ENCODE measurements around the gene MTTP.

The MTTP gene

GRCh38 chr4:99540277-99540939 lies 34.2 kb upstream of the MTTP start:
- DNase-seq (ENCODE audit: low read depth): no peak
- no peak for TF ChIP-seq CTCF (IDR thresholded peaks at IDR 0.05; ENCODE audit: insufficient read depth, low read depth, low read length, missing control alignments)
- no peak overlapping the region for H3K4me3 ChIP-seq (ENCODE audit: low read length)

- H3K4me3 ChIP-seq (ENCODE audit: low read length): no peak overlapping the region
- TF ChIP-seq CTCF (IDR thresholded peaks at IDR 0.05; ENCODE audit: insufficient read depth, low read depth, low read length, missing control alignments): no peak
- DNase-seq (ENCODE audit: low read depth): no peak
These were observed 21.8 kb upstream of the MTTP start for GRCh38 chr4:99552872-99553271.

- H3K4me3 ChIP-seq (ENCODE audit: low read length): peak within 1 kb of the TSS; percentile 84
- TF ChIP-seq CTCF (IDR thresholded peaks at IDR 0.05; ENCODE audit: insufficient read depth, low read depth, low read length, missing control alignments): no peak
- DNase-seq (ENCODE audit: low read depth): peak; percentile 99
These were observed 11.1 kb upstream of the MTTP start, which contains the start of gene TRMT10A for GRCh38 chr4:99563310-99564186. Gene TRMT10A (minus strand): TSS chr4:99564039. CDS start chr4:99559338, 4,701 bp downstream.

- TF ChIP-seq CTCF (IDR thresholded peaks at IDR 0.05; ENCODE audit: insufficient read depth, low read depth, low read length, missing control alignments): no peak
- no peak for DNase-seq (ENCODE audit: low read depth)
- H3K4me3 ChIP-seq (ENCODE audit: low read length): no peak overlapping the region
These were observed 9.7 kb upstream of the MTTP start for GRCh38 chr4:99564921-99565320.

GRCh38 chr4:99571883-99572282 lies 2.7 kb upstream of the MTTP start:
- no peak for DNase-seq (ENCODE audit: low read depth)
- TF ChIP-seq CTCF (IDR thresholded peaks at IDR 0.05; ENCODE audit: insufficient read depth, low read depth, low read length, missing control alignments): no peak
- H3K4me3 ChIP-seq (ENCODE audit: low read length): no peak overlapping the region

GRCh38 chr4:99572527-99573240 lies 1.9 kb upstream of the MTTP start:
- H3K4me3 ChIP-seq (ENCODE audit: low read length): no peak overlapping the region
- DNase-seq (ENCODE audit: low read depth): peak; percentile 34
- no peak for TF ChIP-seq CTCF (IDR thresholded peaks at IDR 0.05; ENCODE audit: insufficient read depth, low read depth, low read length, missing control alignments)

Measured in epithelial cell of esophagus (primary cell).